SK-N-MC (cell line): ENCODE data around the gene GRAMD2A.

ENCODE experiments used
- DNase-seq: peaks from one replicate; pipeline ENCODE4 v3.0.0-alpha.2; 2011; ENCODE audit warnings: low read depth, low spot score
- H3K27ac ChIP-seq: fragments of 200-600 bp; sonication (generic); 2 replicates; pipeline ENCODE4 v1.5.1; 2016; ENCODE audit warnings: mixed run types
- H3K36me3 ChIP-seq: fragments of 200-600 bp; sonication (generic); 2 replicates; pipeline ENCODE4 v1.6.1; 2017; ENCODE audit warnings: antibody characterized with exemption, low read length, mixed read lengths; ENCODE audit not compliant: insufficient read depth
- H3K4me3 ChIP-seq: fragments of 200-600 bp; sonication (generic); 2 replicates; pipeline ENCODE4 v1.5.1; 2016
- H3K9ac ChIP-seq: fragments of 200-600 bp; sonication (generic); 2 replicates; pipeline ENCODE4 v1.8.0; 2017; ENCODE audit warnings: mixed run types, mixed read lengths; ENCODE audit not compliant: insufficient read length
- H3K9me3 ChIP-seq: fragments of 200-600 bp; sonication (generic); 2 replicates; pipeline ENCODE4 v1.6.1; 2017; ENCODE audit warnings: low read depth, mild to moderate bottlenecking, antibody characterized with exemption, low read length, moderate library complexity, mixed read lengths
- EZH2 ChIP-seq: fragments of 200-600 bp; sonication (generic); IDR thresholded peaks from one replicate; pipeline ENCODE4 v1.6.1; 2017; ENCODE audit warnings: antibody characterized with exemption
- FOXP2 ChIP-seq: optimal IDR thresholded peaks from 2 replicates; pipeline ENCODE3; 2011; ENCODE audit warnings: mild to moderate bottlenecking, moderate library complexity; ENCODE audit not compliant: insufficient read depth; ENCODE audit errors: extremely low read length, control extremely low read depth
- POLR2AphosphoS5 ChIP-seq: IDR thresholded peaks from 2 replicates; pipeline ENCODE4 v1.6.1; 2012; ENCODE audit warnings: mild to moderate bottlenecking, low read depth, low read length, borderline replicate concordance

The GRAMD2A gene

DNA sequence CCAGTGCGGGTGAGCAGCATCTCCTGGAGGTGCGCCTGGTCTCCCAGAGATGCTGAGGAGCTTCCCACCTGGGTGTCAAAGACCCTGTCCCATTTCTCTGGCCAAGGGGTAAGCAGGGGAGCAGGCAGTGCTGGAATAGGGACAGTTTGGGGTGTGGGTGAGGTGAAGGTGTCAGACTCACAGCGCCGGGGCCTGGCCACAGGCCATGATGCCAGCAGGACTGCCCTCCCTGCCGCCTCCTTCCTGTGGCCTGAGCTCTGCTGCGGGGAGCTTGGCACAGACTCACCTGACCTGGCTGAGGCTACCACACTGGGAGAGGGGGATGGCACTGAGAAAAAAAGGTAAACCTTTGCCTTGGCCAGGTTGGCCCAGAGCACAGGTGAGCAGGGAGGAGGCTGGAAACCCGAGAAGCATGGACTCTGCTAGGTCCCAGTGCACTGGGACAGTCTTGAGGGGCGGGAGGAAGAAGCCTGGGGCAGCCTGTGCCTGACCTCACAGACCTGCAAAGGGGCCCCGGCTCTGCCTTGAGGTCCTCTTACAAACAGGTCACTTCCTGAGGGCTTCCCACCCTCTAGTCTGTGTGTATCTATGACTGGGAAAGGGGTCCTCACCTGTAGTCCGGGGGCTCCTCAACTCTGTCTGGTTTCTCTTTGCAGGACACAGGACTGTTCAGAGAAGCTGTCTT, 28.2 kb downstream of the GRAMD2A start:
- Histone ChIP-seq H3K36me3 (no peaks in the 10 kb centered on the region), H3K9ac (no peak overlapping the region), H3K27ac (no peak overlapping the region), H3K4me3 (no peak overlapping the region), H3K9me3 (no peaks in the 10 kb centered on the region)
- no peak for TF ChIP-seq FOXP2
- TF ChIP-seq POLR2AphosphoS5: no peak
- no peak for TF ChIP-seq EZH2
- DNase-seq: no peak

DNA sequence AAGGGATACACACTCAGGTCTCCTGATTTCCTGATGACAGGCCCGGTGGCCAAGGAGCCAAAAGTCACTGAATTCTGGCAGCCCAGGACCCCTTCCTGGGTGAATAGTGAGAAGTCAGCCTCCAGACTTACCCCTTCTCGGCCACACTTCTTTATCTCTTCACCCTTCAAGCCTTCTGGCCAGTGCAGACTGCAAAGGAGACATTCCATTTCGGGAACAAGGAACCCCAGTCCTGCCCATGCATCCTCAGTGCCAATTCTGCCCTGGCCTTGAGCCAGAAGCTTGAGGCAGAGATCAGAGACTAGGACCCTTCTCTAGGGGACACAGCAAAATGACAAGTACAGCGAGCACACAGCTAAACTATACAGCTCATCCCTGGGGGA, 28.8 kb downstream of the GRAMD2A start:
- TF ChIP-seq POLR2AphosphoS5 (no peak), EZH2 (no peak), FOXP2 (no peak)
- H3K9me3 ChIP-seq: no peaks in the 10 kb centered on the region
- no peaks in the 10 kb centered on the region for H3K36me3 ChIP-seq
- peak overlapping the region; percentile 64 for H3K4me3 ChIP-seq
- DNase-seq: no peak
- no peak overlapping the region for H3K27ac ChIP-seq
- H3K9ac ChIP-seq: no peak overlapping the region

DNA sequence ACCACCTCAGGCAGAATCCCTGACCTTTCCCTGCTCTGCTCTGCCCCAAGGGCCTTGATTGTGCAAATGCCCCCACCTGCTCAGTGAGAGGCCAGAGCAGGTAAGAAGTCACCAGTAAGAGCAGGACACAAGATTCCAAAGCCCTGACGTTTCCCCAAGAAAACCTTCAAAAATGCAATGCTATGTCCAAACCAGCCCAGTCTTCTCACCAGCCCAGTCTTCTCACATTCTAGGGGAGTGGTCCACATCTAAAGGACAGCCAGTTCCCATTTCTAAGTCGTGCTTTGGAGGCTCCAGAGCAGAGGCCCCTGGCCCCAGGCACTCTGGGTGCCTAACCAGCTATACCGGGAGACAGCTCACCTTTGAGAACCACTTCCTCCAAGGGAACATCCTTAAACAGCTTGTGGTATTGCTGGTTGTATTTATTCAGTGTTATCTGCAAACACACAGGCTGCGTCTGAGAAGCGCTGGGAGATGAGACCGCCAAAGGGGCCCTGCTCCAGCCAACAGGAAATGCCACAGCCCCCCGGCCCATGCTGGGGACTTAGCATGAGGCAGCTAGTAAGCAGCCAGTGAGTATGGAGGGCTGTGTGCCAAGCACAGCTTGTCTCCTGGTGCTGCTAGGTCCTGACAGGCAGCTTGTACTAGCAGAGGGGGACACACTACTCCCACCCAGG, 29.3 kb downstream of the GRAMD2A start:
- Histone ChIP-seq H3K27ac (no peak overlapping the region), H3K4me3 (peak overlapping the region; percentile 64), H3K9ac (no peak overlapping the region), H3K9me3 (no peaks in the 10 kb centered on the region), H3K36me3 (no peaks in the 10 kb centered on the region)
- TF ChIP-seq POLR2AphosphoS5 (no peak), FOXP2 (no peak), EZH2 (no peak)
- DNase-seq: no peak

DNA sequence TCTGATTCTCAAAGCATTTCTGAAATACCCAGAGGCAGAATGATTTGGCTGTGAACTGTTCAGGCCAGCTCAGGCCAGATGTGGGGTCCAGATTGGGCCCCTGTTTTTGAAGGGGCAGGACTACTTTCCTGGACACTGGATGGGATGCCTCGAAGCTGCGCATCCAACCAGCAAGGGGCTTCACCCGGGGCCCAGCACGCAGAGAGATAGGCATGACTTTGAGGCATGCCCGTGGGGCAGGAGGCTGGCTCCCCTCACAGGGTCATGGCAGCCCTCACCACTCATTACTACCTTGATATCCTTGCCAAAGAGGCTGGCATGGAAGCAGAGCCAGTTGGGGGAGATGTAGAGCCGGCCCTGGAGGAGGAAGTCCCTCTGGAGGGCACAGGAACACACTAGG, 30.1 kb downstream of the GRAMD2A start:
- no peaks in the 10 kb centered on the region for H3K36me3 ChIP-seq
- no peak overlapping the region for H3K27ac ChIP-seq
- H3K4me3 ChIP-seq: no peak overlapping the region
- TF ChIP-seq FOXP2: no peak
- no peak for TF ChIP-seq EZH2
- no peak overlapping the region for H3K9ac ChIP-seq
- no peaks in the 10 kb centered on the region for H3K9me3 ChIP-seq
- no peak for DNase-seq

DNA sequence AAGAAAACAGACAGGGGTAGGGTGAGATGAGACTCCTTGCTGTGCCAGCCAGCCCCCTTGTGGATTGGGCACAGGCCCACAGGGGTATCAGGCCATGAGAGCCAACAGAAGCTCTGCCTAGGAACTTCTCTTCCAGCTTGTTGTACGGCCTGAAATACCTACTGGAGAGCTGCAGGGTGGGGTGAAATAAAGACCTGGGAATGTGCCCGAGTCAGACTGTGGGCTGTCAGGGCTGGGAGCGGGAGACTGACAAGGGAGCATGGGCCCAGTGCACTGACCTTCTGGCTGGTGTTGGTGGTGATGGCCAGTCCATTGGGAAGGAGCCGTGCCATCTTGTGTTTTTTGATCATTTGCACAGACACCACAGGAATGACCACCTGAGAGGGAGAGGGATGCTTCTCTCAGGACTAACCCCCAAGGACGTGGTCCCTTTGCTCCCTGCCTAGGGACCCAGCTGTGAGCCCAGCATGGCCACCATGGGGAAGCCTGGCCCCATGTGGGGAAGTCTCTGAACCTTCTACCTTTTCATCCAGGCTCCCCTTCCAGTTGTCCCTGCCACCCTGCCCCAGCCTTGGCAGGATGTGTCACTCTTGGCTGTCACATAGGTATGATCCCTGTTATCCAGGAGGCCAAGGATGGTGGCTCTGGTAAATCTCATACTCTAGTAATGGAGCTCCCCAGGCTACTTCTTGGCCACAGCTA, 30.7 kb downstream of the GRAMD2A start:
- H3K9ac ChIP-seq: no peak overlapping the region
- no peak overlapping the region for H3K4me3 ChIP-seq
- TF ChIP-seq EZH2: no peak
- no peak for TF ChIP-seq POLR2AphosphoS5
- TF ChIP-seq FOXP2: no peak
- H3K9me3 ChIP-seq: no peaks in the 10 kb centered on the region
- H3K36me3 ChIP-seq: no peaks in the 10 kb centered on the region
- no peak overlapping the region for H3K27ac ChIP-seq
- DNase-seq: no peak

DNA sequence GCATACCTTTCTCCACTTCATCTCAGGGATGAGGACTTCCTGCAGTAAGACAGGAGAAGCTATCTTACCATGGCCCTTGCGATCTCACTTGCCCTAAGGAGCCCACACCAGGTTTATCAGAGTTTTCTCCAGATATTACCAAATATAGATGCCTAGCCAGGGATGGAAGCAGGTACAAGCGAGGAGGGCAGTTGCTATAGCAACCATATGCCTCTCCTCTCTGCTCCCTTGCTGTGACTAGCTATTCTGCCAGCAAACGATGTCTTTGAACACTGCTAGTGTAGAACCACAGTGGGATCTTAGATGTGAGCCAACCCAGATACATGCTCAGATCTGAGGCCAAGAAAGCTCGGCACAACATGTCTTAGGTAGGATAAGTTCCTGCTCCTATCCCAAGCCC, 33.9 kb downstream of the GRAMD2A start:
- H3K9ac ChIP-seq: no peak overlapping the region
- no peak overlapping the region for H3K4me3 ChIP-seq
- no peaks in the 10 kb centered on the region for H3K9me3 ChIP-seq
- H3K27ac ChIP-seq: no peak overlapping the region
- TF ChIP-seq FOXP2: no peak
- no peak for TF ChIP-seq POLR2AphosphoS5
- no peak for TF ChIP-seq EZH2
- no peak for DNase-seq
- H3K36me3 ChIP-seq: no peaks in the 10 kb centered on the region

DNA sequence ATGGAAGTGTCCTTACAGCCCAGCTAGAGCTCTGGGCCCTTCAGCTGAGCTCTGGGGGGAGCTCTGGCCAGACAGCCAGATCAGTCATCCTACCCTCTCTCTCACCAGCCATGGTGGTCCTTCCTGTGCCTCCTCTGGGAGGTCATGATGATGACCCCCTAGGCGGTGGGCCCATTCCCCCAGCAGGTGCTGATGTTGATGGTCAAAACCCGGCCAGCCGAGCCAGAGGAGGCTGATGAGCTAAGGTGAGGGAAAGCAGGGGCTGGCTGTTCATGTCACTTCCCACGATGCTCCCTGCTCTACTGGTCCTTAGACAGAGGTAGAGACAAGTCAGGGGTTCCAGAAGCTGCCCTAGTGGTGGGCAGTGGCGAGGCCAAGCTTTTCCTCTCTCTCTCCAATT, 35.0 kb downstream of the GRAMD2A start:
- Histone ChIP-seq H3K36me3 (no peaks in the 10 kb centered on the region), H3K27ac (no peak overlapping the region), H3K9ac (no peak overlapping the region), H3K4me3 (no peak overlapping the region), H3K9me3 (no peaks in the 10 kb centered on the region)
- DNase-seq: no peak
- TF ChIP-seq EZH2 (no peak), POLR2AphosphoS5 (no peak), FOXP2 (no peak)

DNA sequence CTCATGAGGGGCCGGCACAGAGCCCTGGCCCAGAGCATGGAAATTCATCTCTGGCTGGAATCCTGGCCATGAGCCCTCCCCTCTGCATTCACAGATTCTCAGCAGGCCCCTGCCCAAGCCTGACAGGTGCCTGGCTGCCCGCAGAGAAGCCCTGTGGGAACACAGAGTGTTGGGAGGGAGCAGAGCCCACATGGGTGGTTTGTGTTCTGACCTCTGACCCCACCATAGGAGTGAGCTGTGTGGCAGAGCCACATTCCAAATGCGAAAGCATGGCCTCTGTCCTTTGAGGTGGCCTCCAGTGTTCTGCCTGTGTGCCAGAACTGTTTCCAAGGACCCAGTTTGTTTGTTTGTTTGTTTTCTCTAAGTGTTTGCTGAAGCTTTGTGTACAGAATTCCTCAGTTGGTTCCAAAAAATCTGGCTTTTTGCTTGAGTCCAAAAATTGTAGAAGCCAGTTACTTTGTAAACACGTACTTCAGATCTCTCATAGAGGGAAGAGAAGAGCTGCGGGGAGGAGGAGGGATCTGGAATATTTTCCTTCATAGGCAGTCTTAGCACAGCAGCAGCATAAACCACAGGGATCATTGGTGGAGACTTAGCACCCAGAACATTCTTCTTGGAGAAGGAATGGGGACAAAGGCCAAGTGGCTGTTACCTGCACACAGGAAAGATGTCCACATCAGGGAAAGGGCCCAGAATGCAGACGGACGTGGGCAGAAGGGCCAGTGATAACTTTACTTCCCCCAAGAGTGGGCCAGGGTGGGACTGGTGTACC, 36.0 kb downstream of the GRAMD2A start:
- DNase-seq: no peak
- Histone ChIP-seq H3K27ac (no peak overlapping the region), H3K36me3 (no peaks in the 10 kb centered on the region), H3K4me3 (no peak overlapping the region), H3K9ac (no peak overlapping the region), H3K9me3 (no peaks in the 10 kb centered on the region)
- TF ChIP-seq EZH2 (no peak), FOXP2 (no peak), POLR2AphosphoS5 (no peak)
